ENCODE measurements around the gene RGSL1. TPM values are rescaled to one million over a fixed set of nuclear protein-coding genes. Genes with fewer than 3 reads are reported as not detected.
A peak's percentile ranks its signal among the peaks of the same experiment; 100 is the strongest.

RGSL1 gene
- total and polyA plus RNA-seq, 2 experiments from 2014 or later = not detected

DNA sequence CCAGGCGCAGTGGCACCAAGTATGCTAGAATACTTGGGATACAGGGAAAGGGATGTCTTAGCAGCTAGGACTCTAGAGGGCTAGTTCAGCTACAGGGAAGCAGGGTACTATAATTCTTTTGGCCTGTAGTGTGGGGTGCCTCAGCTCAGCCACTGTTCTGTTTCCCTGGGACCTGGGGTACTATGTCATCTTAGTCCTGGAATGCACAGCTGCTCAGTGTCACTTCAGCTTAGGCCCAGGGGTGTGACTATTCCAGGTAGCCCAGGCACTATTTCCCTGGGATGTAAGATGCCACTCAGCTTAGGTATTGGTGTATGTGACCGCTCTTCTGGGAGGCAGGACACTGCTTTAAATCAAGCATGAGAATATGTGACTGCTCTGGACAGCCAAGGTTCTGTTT is 34.1 kb downstream of the RGSL1 start:
- Histone ChIP-seq H3K79me2 (no peaks in the 10 kb centered on the region), H3K4me3 (no peak overlapping the region), H3K27ac (no peak overlapping the region), H3K9me3 (ENCODE audit: low read depth) (no peaks in the 10 kb centered on the region), H3K27me3 (no peaks in the 10 kb centered on the region), H3K36me3 (replicated peaks; ENCODE audit: insufficient read depth, low read depth) (no peaks in the 10 kb centered on the region), H3K4me2 (no peak overlapping the region), H3K4me1 (ENCODE audit: insufficient read depth) (no peaks in the 10 kb centered on the region), H3K9me2 (replicated peaks; ENCODE audit: insufficient read depth) (peaks cover under 1% of the 10 kb centered on the region), H4K20me1 (ENCODE audit: insufficient read depth, poor library complexity, severe bottlenecking) (no peaks in the 10 kb centered on the region), H2AFZ (no peak overlapping the region)
- WGBS (ENCODE audit: low lambda C conversion rate, missing lambda C conversion rate) = 90% methylated on average over 2 of the region's 2 CpGs
- TF ChIP-seq, protein P1, sequence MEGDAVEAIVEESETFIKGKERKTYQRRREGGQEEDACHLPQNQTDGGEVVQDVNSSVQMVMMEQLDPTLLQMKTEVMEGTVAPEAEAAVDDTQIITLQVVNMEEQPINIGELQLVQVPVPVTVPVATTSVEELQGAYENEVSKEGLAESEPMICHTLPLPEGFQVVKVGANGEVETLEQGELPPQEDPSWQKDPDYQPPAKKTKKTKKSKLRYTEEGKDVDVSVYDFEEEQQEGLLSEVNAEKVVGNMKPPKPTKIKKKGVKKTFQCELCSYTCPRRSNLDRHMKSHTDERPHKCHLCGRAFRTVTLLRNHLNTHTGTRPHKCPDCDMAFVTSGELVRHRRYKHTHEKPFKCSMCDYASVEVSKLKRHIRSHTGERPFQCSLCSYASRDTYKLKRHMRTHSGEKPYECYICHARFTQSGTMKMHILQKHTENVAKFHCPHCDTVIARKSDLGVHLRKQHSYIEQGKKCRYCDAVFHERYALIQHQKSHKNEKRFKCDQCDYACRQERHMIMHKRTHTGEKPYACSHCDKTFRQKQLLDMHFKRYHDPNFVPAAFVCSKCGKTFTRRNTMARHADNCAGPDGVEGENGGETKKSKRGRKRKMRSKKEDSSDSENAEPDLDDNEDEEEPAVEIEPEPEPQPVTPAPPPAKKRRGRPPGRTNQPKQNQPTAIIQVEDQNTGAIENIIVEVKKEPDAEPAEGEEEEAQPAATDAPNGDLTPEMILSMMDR (IDR thresholded peaks at IDR 0.05; ENCODE audit: poor library complexity) = no peak
- TF ChIP-seq EZH2phosphoT487 (IDR thresholded peaks at IDR 0.05; ENCODE audit: low read depth, severe bottlenecking, unreplicated experiment) (no peak), EZH2 (IDR thresholded peaks at IDR 0.05; ENCODE audit: borderline replicate concordance) (no peak)
- no peak for DNase-seq (ENCODE audit: low spot score)

DNA sequence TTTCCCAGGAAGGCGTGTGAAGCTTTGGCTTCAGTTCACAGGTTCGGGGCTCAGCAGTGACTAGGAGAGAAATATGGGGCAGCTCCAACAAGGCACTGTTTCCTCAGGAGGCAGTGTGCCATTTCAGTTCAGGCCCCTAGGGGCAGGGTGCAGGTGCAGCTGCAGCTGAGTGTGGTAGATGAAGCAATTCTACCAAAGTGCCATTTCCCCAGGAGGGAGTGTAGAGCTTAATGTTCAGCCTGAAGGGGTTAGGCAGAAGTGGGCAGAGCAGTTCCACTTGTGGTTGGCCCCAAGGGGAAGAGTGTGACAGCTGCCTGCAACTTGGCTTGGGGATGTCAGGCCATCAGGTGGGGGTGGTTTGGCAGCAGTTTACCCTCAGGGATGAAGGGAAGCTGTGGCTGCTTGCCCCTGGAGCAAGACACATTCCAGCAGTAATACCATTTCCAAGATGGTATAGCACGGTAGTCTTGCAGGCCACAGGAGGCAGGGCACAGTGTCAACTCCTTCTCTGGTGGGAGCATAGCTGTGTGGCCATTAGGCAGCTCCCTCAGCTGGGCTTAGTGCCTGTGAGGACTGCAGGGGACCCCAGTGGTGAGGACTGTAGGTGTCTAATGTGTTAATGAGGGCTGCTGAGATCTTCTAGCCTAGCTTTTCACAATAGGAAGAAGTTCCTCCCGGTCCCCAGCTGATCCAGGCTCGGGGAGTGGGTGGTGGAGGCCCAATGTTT is 34.7 kb downstream of the RGSL1 start:
- no peaks in the 10 kb centered on the region for H3K9me3 ChIP-seq (ENCODE audit: low read depth)
- H3K9me2 ChIP-seq (replicated peaks; ENCODE audit: insufficient read depth) = no peaks in the 10 kb centered on the region
- no peaks in the 10 kb centered on the region for H3K36me3 ChIP-seq (replicated peaks; ENCODE audit: insufficient read depth, low read depth)
- H3K4me2 ChIP-seq = no peak overlapping the region
- no peaks in the 10 kb centered on the region for H3K79me2 ChIP-seq
- H2AFZ ChIP-seq = no peak overlapping the region
- 73% methylated on average over 5 of the region's 5 CpGs for WGBS (ENCODE audit: low lambda C conversion rate, missing lambda C conversion rate)
- TF ChIP-seq EZH2phosphoT487 (IDR thresholded peaks at IDR 0.05; ENCODE audit: low read depth, severe bottlenecking, unreplicated experiment) (no peak), EZH2 (IDR thresholded peaks at IDR 0.05; ENCODE audit: borderline replicate concordance) (no peak)
- TF ChIP-seq, protein P1 (IDR thresholded peaks at IDR 0.05; ENCODE audit: poor library complexity) = no peak
- H3K4me3 ChIP-seq = no peak overlapping the region
- no peaks in the 10 kb centered on the region for H3K4me1 ChIP-seq (ENCODE audit: insufficient read depth)
- DNase-seq (ENCODE audit: low spot score) = peak; percentile 27
- no peaks in the 10 kb centered on the region for H3K27me3 ChIP-seq
- H4K20me1 ChIP-seq (ENCODE audit: insufficient read depth, poor library complexity, severe bottlenecking) = no peaks in the 10 kb centered on the region
- no peak overlapping the region for H3K27ac ChIP-seq

DNA sequence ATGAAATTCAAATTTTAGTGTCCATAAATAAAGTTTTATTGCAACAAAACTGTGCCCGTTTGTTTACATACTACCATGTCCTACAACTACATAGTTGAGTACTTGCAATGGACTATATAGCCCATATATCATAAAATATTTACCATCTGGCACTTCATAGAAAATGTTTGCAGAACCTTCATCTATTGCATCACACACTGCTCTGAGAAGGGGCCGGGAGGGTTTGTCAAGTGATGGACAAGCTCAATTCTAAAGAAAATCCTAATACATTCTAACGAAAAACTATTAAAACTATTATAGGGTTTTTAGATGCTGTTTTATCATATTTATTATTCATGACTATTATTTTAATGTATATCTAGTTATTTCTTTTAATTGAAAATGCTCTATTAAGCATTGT is 35.9 kb downstream of the RGSL1 start:
- H4K20me1 ChIP-seq (ENCODE audit: insufficient read depth, poor library complexity, severe bottlenecking) = no peaks in the 10 kb centered on the region
- no peak for DNase-seq (ENCODE audit: low spot score)
- no peak overlapping the region for H2AFZ ChIP-seq
- no peak overlapping the region for H3K4me2 ChIP-seq
- H3K79me2 ChIP-seq = no peaks in the 10 kb centered on the region
- H3K4me3 ChIP-seq = no peak overlapping the region
- no peaks in the 10 kb centered on the region for H3K36me3 ChIP-seq (replicated peaks; ENCODE audit: insufficient read depth, low read depth)
- H3K4me1 ChIP-seq (ENCODE audit: insufficient read depth) = no peaks in the 10 kb centered on the region
- no peaks in the 10 kb centered on the region for H3K9me3 ChIP-seq (ENCODE audit: low read depth)
- no peak overlapping the region for H3K27ac ChIP-seq
- no peaks in the 10 kb centered on the region for H3K9me2 ChIP-seq (replicated peaks; ENCODE audit: insufficient read depth)
- TF ChIP-seq EZH2phosphoT487 (IDR thresholded peaks at IDR 0.05; ENCODE audit: low read depth, severe bottlenecking, unreplicated experiment) (no peak), EZH2 (IDR thresholded peaks at IDR 0.05; ENCODE audit: borderline replicate concordance) (no peak)
- TF ChIP-seq, protein P1 (IDR thresholded peaks at IDR 0.05; ENCODE audit: poor library complexity) = no peak
- no peaks in the 10 kb centered on the region for H3K27me3 ChIP-seq
- 90% methylated on average over 3 of the region's 3 CpGs for WGBS (ENCODE audit: low lambda C conversion rate, missing lambda C conversion rate)
